OCI-LY7 (cell line): ENCODE data around the gene CACNG5.

Experiments used
- CTCF ChIP-seq: fragments of 200-600 bp; sonication (generic); conservative IDR thresholded peaks from 2 replicates; pipeline ENCODE4 v1.5.1; 2014; ENCODE audit warnings: mild to moderate bottlenecking, antibody characterized with exemption, low read length, moderate library complexity, mixed read lengths
- EZH2phosphoT487 ChIP-seq: fragments of 200-600 bp; sonication (generic); IDR thresholded peaks from 2 replicates; pipeline ENCODE4 v1.6.1; 2018; ENCODE audit warnings: low read depth, borderline replicate concordance, mild to moderate bottlenecking, mixed run types, antibody characterized with exemption, low read length, moderate library complexity, mixed read lengths

GRCh38 chr17:66837885-66838665, 3.2 kb downstream of the CACNG5 start:
- no peak for TF ChIP-seq CTCF
- TF ChIP-seq EZH2phosphoT487, result no peak
